Neural progenitor cell (in vitro differentiated cells): Measurements from ENCODE around the gene C2orf68. TPM values are rescaled to one million over a fixed set of nuclear protein-coding genes. Genes with fewer than 3 reads are reported as not detected.
"Not testable (repeated sequence)": the region's sequence is repeated elsewhere in the genome, so short reads cannot be mapped to it uniquely, and the experiment has no call there.

ENCODE experiments used
- DNase-seq: peaks from one replicate; pipeline ENCODE4 v3.0.0-alpha.2; 2016; ENCODE audit warnings: low spot score
- H2AFZ ChIP-seq: fragments of 200-600 bp; sonication (generic); replicated peaks from 2 replicates; pipeline ENCODE4 v1.6.1; 2016; ENCODE audit warnings: antibody characterized with exemption
- H3F3A ChIP-seq: fragments of 200-600 bp; sonication (generic); 2 replicates; pipeline ENCODE4 v1.6.1; 2016; ENCODE audit warnings: antibody characterized with exemption, low read depth
- H3K27ac ChIP-seq: fragments of 200-600 bp; sonication (generic); 2 replicates; pipeline ENCODE4 v1.5.1; 2016; ENCODE audit warnings: mild to moderate bottlenecking
- H3K27me3 ChIP-seq: fragments of 200-600 bp; sonication (generic); 2 replicates; pipeline ENCODE4 v1.6.1; 2016; ENCODE audit warnings: mild to moderate bottlenecking, moderate library complexity
- H3K36me3 ChIP-seq: fragments of 200-600 bp; sonication (generic); 2 replicates; pipeline ENCODE4 v1.5.1; 2016
- H3K4me1 ChIP-seq: fragments of 200-600 bp; sonication (generic); 2 replicates; pipeline ENCODE4 v1.6.1; 2016; ENCODE audit warnings: mixed run types
- H3K4me2 ChIP-seq: fragments of 200-600 bp; sonication (generic); 2 replicates; pipeline ENCODE4 v1.6.1; 2016
- H3K4me3 ChIP-seq: fragments of 200-600 bp; sonication (generic); 2 replicates; pipeline ENCODE4 v1.5.1; 2016
- H3K79me2 ChIP-seq: fragments of 200-600 bp; sonication (generic); 2 replicates; pipeline ENCODE4 v1.6.1; 2016; ENCODE audit warnings: low read depth
- H3K9ac ChIP-seq: fragments of 200-600 bp; sonication (generic); 2 replicates; pipeline ENCODE4 v1.6.1; 2016
- H3K9me3 ChIP-seq: fragments of 200-600 bp; sonication (generic); 2 replicates; pipeline ENCODE4 v1.5.1; 2016; ENCODE audit warnings: low read depth
- H4K20me1 ChIP-seq: fragments of 200-600 bp; sonication (generic); 2 replicates; pipeline ENCODE4 v1.6.1; 2016; ENCODE audit warnings: low read depth
- H3K27ac Mint-ChIP-seq: 3 replicates; pipeline ENCODE4 v1.8.0; 2021; ENCODE audit warnings: mixed read lengths
- H3K27me3 Mint-ChIP-seq: 2 replicates; pipeline ENCODE4 v1.8.0; 2022; ENCODE audit warnings: low read depth, mild to moderate bottlenecking, inconsistent platforms, moderate library complexity, mixed read lengths; ENCODE audit not compliant: insufficient read depth
- H3K36me3 Mint-ChIP-seq: 3 replicates; pipeline ENCODE4 v1.8.0; 2021; ENCODE audit warnings: mixed read lengths
- H3K4me1 Mint-ChIP-seq: 3 replicates; pipeline ENCODE4 v1.8.0; 2021; ENCODE audit warnings: mixed read lengths
- H3K4me3 Mint-ChIP-seq: 3 replicates; pipeline ENCODE4 v1.8.0; 2021; ENCODE audit warnings: mild to moderate bottlenecking, moderate library complexity, mixed read lengths
- H3K9me3 Mint-ChIP-seq: 3 replicates; pipeline ENCODE4 v1.8.0; 2020; ENCODE audit warnings: mixed read lengths
- CTCF ChIP-seq: fragments of 200-600 bp; sonication (generic); IDR thresholded peaks from 2 replicates; pipeline ENCODE4 v1.5.1; 2017; ENCODE audit warnings: antibody characterized with exemption, mild to moderate bottlenecking
- EZH2 ChIP-seq: fragments of 200-600 bp; sonication (generic); IDR thresholded peaks from 2 replicates; pipeline ENCODE4 v1.6.1; 2017; ENCODE audit warnings: antibody characterized with exemption, mild to moderate bottlenecking, moderate library complexity
- EZH2phosphoT487 ChIP-seq: fragments of 200-600 bp; sonication (generic); IDR thresholded peaks from 2 replicates; pipeline ENCODE4 v1.6.1; 2017; ENCODE audit warnings: antibody characterized with exemption
- total RNA-seq: library from RNA; depleted of rRNA; stranded (reverse); fragments of >200 nt; gene quantifications from 2 replicates; pipeline ENCODE4 v1.2.3, GENCODE V29; 2015; ENCODE audit warnings: low replicate concordance

The C2orf68 gene
- total RNA-seq, 1 donor from 2014 or later, result 31.1 TPM

GRCh38 chr2:85594715-85595300 is 17.1 kb downstream of the C2orf68 start:
- peak overlapping the region; percentile 76 for H3K27ac Mint-ChIP-seq
- H3K79me2 ChIP-seq, result peaks cover 25% of the 10 kb centered on the region
- peak overlapping the region; percentile 97 for H3K4me3 Mint-ChIP-seq
- H3K4me1 Mint-ChIP-seq, result peaks cover 41% of the 10 kb centered on the region
- H3K36me3 Mint-ChIP-seq, result no peaks in the 10 kb centered on the region
- peaks cover 7% of the 10 kb centered on the region for H3K27me3 ChIP-seq
- H3K27ac ChIP-seq, result no peak overlapping the region
- peak overlapping the region; percentile 75 for H2AFZ ChIP-seq
- no peaks in the 10 kb centered on the region for H3K9me3 ChIP-seq
- H3K4me3 ChIP-seq, result peak overlapping the region; percentile 76
- H3F3A ChIP-seq, result no peaks in the 10 kb centered on the region
- peak overlapping the region; percentile 87 for H3K4me2 ChIP-seq
- peaks cover 10% of the 10 kb centered on the region for H4K20me1 ChIP-seq
- no peak for DNase-seq
- H3K4me1 ChIP-seq, result peaks cover 6% of the 10 kb centered on the region
- TF ChIP-seq CTCF, result no peak
- no peak for TF ChIP-seq EZH2phosphoT487
- TF ChIP-seq EZH2, result no peak
- H3K9ac ChIP-seq, result peak overlapping the region; percentile 72
- H3K36me3 ChIP-seq, result no peaks in the 10 kb centered on the region
- H3K9me3 Mint-ChIP-seq, result no peaks in the 10 kb centered on the region
- H3K27me3 Mint-ChIP-seq, result peaks cover 3% of the 10 kb centered on the region

- Histone ChIP-seq H3K4me2 (no peak overlapping the region), H2AFZ (no peak overlapping the region), H3F3A (no peaks in the 10 kb centered on the region), H3K4me3 (no peak overlapping the region), H3K27ac (no peak overlapping the region), H3K4me1 (peaks cover 6% of the 10 kb centered on the region), H3K9me3 (no peaks in the 10 kb centered on the region), H3K27me3 (peaks cover 25% of the 10 kb centered on the region), H3K79me2 (peaks cover 25% of the 10 kb centered on the region), H4K20me1 (peaks cover 10% of the 10 kb centered on the region), H3K36me3 (no peaks in the 10 kb centered on the region), H3K9ac (no peak overlapping the region)
- Mint-ChIP-seq H3K4me1 (peaks cover 48% of the 10 kb centered on the region), H3K27ac (no peak overlapping the region), H3K36me3 (no peaks in the 10 kb centered on the region), H3K4me3 (peak overlapping the region; percentile 41), H3K9me3 (no peaks in the 10 kb centered on the region), H3K27me3 (peaks cover 2% of the 10 kb centered on the region)
- TF ChIP-seq EZH2, result no peak
- no peak for TF ChIP-seq CTCF
- no peak for TF ChIP-seq EZH2phosphoT487
- no peak for DNase-seq
These were observed 18.8 kb downstream of the C2orf68 start for GRCh38 chr2:85593023-85593422.

- Mint-ChIP-seq H3K4me1 (peaks cover 53% of the 10 kb centered on the region), H3K4me3 (peak overlapping the region; percentile 46)
- H3K4me3 ChIP-seq, H3K27me3 Mint-ChIP-seq, H3K4me2 ChIP-seq, H4K20me1 ChIP-seq, H3K36me3 Mint-ChIP-seq, H3K27ac ChIP-seq, H3K4me1 ChIP-seq, H3F3A ChIP-seq, DNase-seq, H3K36me3 ChIP-seq, H3K9ac ChIP-seq, H3K9me3 ChIP-seq, H2AFZ ChIP-seq, H3K27ac Mint-ChIP-seq, H3K9me3 Mint-ChIP-seq: not testable (repeated sequence)
- peaks cover 21% of the 10 kb centered on the region for H3K79me2 ChIP-seq
- H3K27me3 ChIP-seq, result peaks cover 32% of the 10 kb centered on the region
These were observed 19.6 kb downstream of the C2orf68 start for GRCh38 chr2:85592299-85592698.

GRCh38 chr2:85591563-85591962 is 20.3 kb downstream of the C2orf68 start:
- Histone ChIP-seq H3K4me1 (peaks cover 4% of the 10 kb centered on the region), H2AFZ (no peak overlapping the region), H3K4me2 (no peak overlapping the region), H3K9me3 (no peaks in the 10 kb centered on the region), H3K79me2 (peaks cover 14% of the 10 kb centered on the region), H3K27ac (no peak overlapping the region), H3K4me3 (no peak overlapping the region), H3K27me3 (peaks cover 40% of the 10 kb centered on the region), H3K9ac (no peak overlapping the region), H3K36me3 (no peaks in the 10 kb centered on the region), H3F3A (no peaks in the 10 kb centered on the region), H4K20me1 (peaks cover 5% of the 10 kb centered on the region)
- peak overlapping the region; percentile 25 for H3K4me3 Mint-ChIP-seq
- no peak for TF ChIP-seq EZH2phosphoT487
- no peaks in the 10 kb centered on the region for H3K27me3 Mint-ChIP-seq
- H3K9me3 Mint-ChIP-seq, result no peaks in the 10 kb centered on the region
- peak overlapping the region; percentile 81 for H3K27ac Mint-ChIP-seq
- peaks cover 47% of the 10 kb centered on the region for H3K4me1 Mint-ChIP-seq
- DNase-seq, result no peak
- no peaks in the 10 kb centered on the region for H3K36me3 Mint-ChIP-seq
